Mucosa of rectum (tissue), 2 donors: ENCODE data around the gene SRRM3.

Source experiments
- H3K27ac ChIP-seq, 2 donors: one replicate each; pipeline ENCODE4 v1.7.0; 2013; ENCODE audit warnings: inconsistent platforms in 2 of 2, low read depth in 2 of 2, low read length in 2 of 2
- H3K27me3 ChIP-seq, 2 donors: one replicate each; pipeline ENCODE4 v1.7.0; 2013; ENCODE audit warnings: low read length in 2 of 2; ENCODE audit not compliant: control insufficient read depth in 2 of 2, insufficient read depth in 2 of 2
- H3K36me3 ChIP-seq, 2 donors: one replicate each; pipeline ENCODE4 v1.7.0; 2013; ENCODE audit warnings: low read length in 2 of 2; ENCODE audit not compliant: control insufficient read depth in 2 of 2, insufficient read depth in 2 of 2
- H3K4me1 ChIP-seq, 2 donors: one replicate each; pipeline ENCODE4 v1.7.0; 2013; ENCODE audit warnings: low read length in 2 of 2, mild to moderate bottlenecking in 1 of 2; ENCODE audit not compliant: control insufficient read depth in 2 of 2, insufficient read depth in 2 of 2
- H3K4me3 ChIP-seq, 2 donors: one replicate each; pipeline ENCODE4 v1.7.0; 2013; ENCODE audit warnings: low read length in 2 of 2
- H3K9ac ChIP-seq, 2 donors: one replicate each; pipeline ENCODE4 v1.7.0; 2013; ENCODE audit warnings: low read length in 2 of 2, low read depth in 1 of 2, mild to moderate bottlenecking in 1 of 2
- H3K9me3 ChIP-seq, 2 donors: one replicate each; pipeline ENCODE4 v1.7.0; 2013; ENCODE audit warnings: low read length in 2 of 2; ENCODE audit not compliant: control insufficient read depth in 2 of 2
- donor health status: healthy.
- donor health status: Normal muscosa, but diverticular disease.

The SRRM3 gene

GRCh38 chr7:76189276-76189675, 12.4 kb upstream of the SRRM3 start:
- Histone ChIP-seq H3K4me3 (no peak overlapping the region), H3K4me1 (no peaks in the 10 kb centered on the region), H3K9me3 (no peaks in the 10 kb centered on the region)

GRCh38 chr7:76191783-76192240, 9.9 kb upstream of the SRRM3 start:
- Histone ChIP-seq H3K27me3 (no peaks in the 10 kb centered on the region), H3K4me3 (no peak overlapping the region), H3K27ac (no peak overlapping the region), H3K9ac (no peak overlapping the region), H3K4me1 (no peaks in the 10 kb centered on the region), H3K9me3 (no peaks in the 10 kb centered on the region), H3K36me3 (no peaks in the 10 kb centered on the region)

More at GRCh38 chr7:76189276-76189675, 12.4 kb upstream of the SRRM3 start:
- Histone ChIP-seq H3K27ac (no peak overlapping the region), H3K27me3 (no peaks in the 10 kb centered on the region), H3K36me3 (no peaks in the 10 kb centered on the region), H3K9ac (no peak overlapping the region)

GRCh38 chr7:76193466-76193865, 8.2 kb upstream of the SRRM3 start:
- no peak overlapping the region for H3K27ac ChIP-seq
- H3K4me1 ChIP-seq: no peaks in the 10 kb centered on the region
- no peaks in the 10 kb centered on the region for H3K9me3 ChIP-seq
- H3K4me3 ChIP-seq: no peak overlapping the region
- no peaks in the 10 kb centered on the region for H3K36me3 ChIP-seq
- H3K27me3 ChIP-seq: no peaks in the 10 kb centered on the region
- no peak overlapping the region for H3K9ac ChIP-seq

- Histone ChIP-seq H3K27me3 (no peaks in the 10 kb centered on the region), H3K27ac (no peak overlapping the region), H3K9me3 (no peaks in the 10 kb centered on the region), H3K4me1 (no peaks in the 10 kb centered on the region), H3K4me3 (no peak overlapping the region), H3K36me3 (no peaks in the 10 kb centered on the region), H3K9ac (no peak overlapping the region)
Observed at GRCh38 chr7:76193883-76194282, 7.8 kb upstream of the SRRM3 start.

GRCh38 chr7:76196786-76197185, 4.9 kb upstream of the SRRM3 start:
- Histone ChIP-seq H3K36me3 (no peaks in the 10 kb centered on the region), H3K27me3 (no peaks in the 10 kb centered on the region), H3K4me3 (no peak overlapping the region), H3K9ac (no peak overlapping the region), H3K27ac (no peak overlapping the region), H3K9me3 (no peaks in the 10 kb centered on the region), H3K4me1 (no peaks in the 10 kb centered on the region)

- H3K27ac ChIP-seq: no peak overlapping the region
- no peak overlapping the region for H3K9ac ChIP-seq
- H3K4me1 ChIP-seq: no peaks in the 10 kb centered on the region
- H3K4me3 ChIP-seq: no peak overlapping the region
- H3K36me3 ChIP-seq: no peaks in the 10 kb centered on the region
- H3K27me3 ChIP-seq: peaks cover 0 to 5% of the 10 kb centered on the region in 2 donors
- no peaks in the 10 kb centered on the region for H3K9me3 ChIP-seq
Observed at GRCh38 chr7:76198202-76198601, 3.5 kb upstream of the SRRM3 start.

GRCh38 chr7:76202666-76203030, 952 bp downstream of the SRRM3 start:
- Histone ChIP-seq H3K27me3 (peaks cover 5% of the 10 kb centered on the region in 2 donors), H3K4me3 (no peak overlapping the region), H3K36me3 (no peaks in the 10 kb centered on the region), H3K27ac (no peak overlapping the region), H3K9me3 (no peaks in the 10 kb centered on the region), H3K4me1 (no peaks in the 10 kb centered on the region), H3K9ac (no peak overlapping the region)

GRCh38 chr7:76204147-76204546, 2.5 kb downstream of the SRRM3 start:
- Histone ChIP-seq H3K4me3 (no peak overlapping the region), H3K27me3 (peaks cover 5% of the 10 kb centered on the region in 2 donors), H3K36me3 (no peaks in the 10 kb centered on the region), H3K9ac (no peak overlapping the region), H3K27ac (no peak overlapping the region), H3K9me3 (no peaks in the 10 kb centered on the region), H3K4me1 (no peaks in the 10 kb centered on the region)

- Histone ChIP-seq H3K36me3 (no peaks in the 10 kb centered on the region), H3K4me3 (no peak overlapping the region), H3K9ac (no peak overlapping the region), H3K9me3 (no peaks in the 10 kb centered on the region), H3K27me3 (peaks cover 5% of the 10 kb centered on the region in 2 donors), H3K27ac (no peak overlapping the region), H3K4me1 (no peaks in the 10 kb centered on the region)
Observed at GRCh38 chr7:76206633-76207032, 4.9 kb downstream of the SRRM3 start.

GRCh38 chr7:76209310-76209709, 7.6 kb downstream of the SRRM3 start:
- Histone ChIP-seq H3K27me3 (peaks cover 3 to 4% of the 10 kb centered on the region in 2 donors), H3K36me3 (no peaks in the 10 kb centered on the region), H3K9ac (no peak overlapping the region), H3K9me3 (no peaks in the 10 kb centered on the region), H3K27ac (no peak overlapping the region), H3K4me1 (no peaks in the 10 kb centered on the region), H3K4me3 (no peak overlapping the region)

- no peak overlapping the region for H3K27ac ChIP-seq
Observed at GRCh38 chr7:76211216-76211615, 9.5 kb downstream of the SRRM3 start.

More at GRCh38 chr7:76211216-76211615, 9.5 kb downstream of the SRRM3 start:
- no peaks in the 10 kb centered on the region for H3K36me3 ChIP-seq
- no peak overlapping the region for H3K9ac ChIP-seq
- H3K27me3 ChIP-seq: peaks cover 3 to 4% of the 10 kb centered on the region in 2 donors
- H3K4me1 ChIP-seq: no peaks in the 10 kb centered on the region
- no peak overlapping the region for H3K4me3 ChIP-seq
- H3K9me3 ChIP-seq: no peaks in the 10 kb centered on the region
